Urinary bladder (tissue), 4 donors: Measurements from ENCODE around the gene SNRPA. TPM values are rescaled to one million over a fixed set of nuclear protein-coding genes. Genes with fewer than 3 reads are reported as not detected.
"Not testable (repeated sequence)": the region's sequence is repeated elsewhere in the genome, so short reads cannot be mapped to it uniquely, and the experiment has no call there.

ENCODE experiments used
- DNase-seq: peaks from one replicate; pipeline ENCODE4 v3.0.0-alpha.2; 2015; ENCODE audit errors: extremely low spot score
- H3K27ac ChIP-seq: one replicate; pipeline ENCODE4 v1.5.1; 2013; ENCODE audit warnings: low read depth, mild to moderate bottlenecking, moderate library complexity
- H3K36me3 ChIP-seq: one replicate; pipeline ENCODE4 v1.6.1; 2013; ENCODE audit warnings: mild to moderate bottlenecking, moderate library complexity; ENCODE audit not compliant: insufficient read depth
- H3K4me1 ChIP-seq: one replicate; pipeline ENCODE4 v1.6.1; 2013; ENCODE audit warnings: mild to moderate bottlenecking, moderate library complexity; ENCODE audit not compliant: insufficient read depth
- H3K4me3 ChIP-seq: one replicate; pipeline ENCODE4 v1.5.1; 2013; ENCODE audit warnings: low read depth, low read length
- WGBS: extraction: QIAGEN DNeasy Blood & Tissue Kit; methylation state at CpG from one replicate; pipeline ENCODE4 v1.1.7; 2013; 5-methylcytosine and 5-hydroxymethylcytosine counted together
- polyA plus RNA-seq: library from polyadenylated mRNA; stranded (reverse); fragments of 200-250 nt; gene quantifications from one replicate; pipeline ENCODE4 v1.2.3, GENCODE V29; 2013
- total RNA-seq: library from RNA; depleted of rRNA; stranded (reverse); fragments of >200 nt; gene quantifications from one replicate; pipeline ENCODE4 v1.2.3, GENCODE V29; 2014
- donor health status: healthy with polysubstance abuse.
- donor health status: healthy.

The SNRPA gene
- total and polyA plus RNA-seq, 2 donors = 22.6 to 67.2 TPM

DNA sequence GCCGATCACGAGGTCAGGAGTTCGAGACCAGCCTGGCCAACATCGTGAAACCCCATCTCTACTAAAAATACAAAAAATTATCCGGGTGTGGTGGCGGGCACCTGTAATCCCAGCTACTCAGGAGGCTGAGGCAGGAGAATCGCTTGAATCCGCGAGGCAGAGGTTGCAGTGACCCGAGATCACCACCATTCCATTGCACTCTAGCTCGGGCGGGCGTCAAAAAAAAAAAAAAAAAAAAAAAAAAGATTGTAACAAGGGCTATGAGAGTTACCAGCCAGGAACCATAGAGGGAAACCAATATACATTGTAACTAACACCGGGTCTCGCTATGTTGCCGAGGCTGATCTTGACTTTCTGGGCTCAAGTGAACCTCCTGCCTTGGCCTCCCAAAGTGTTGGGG, 18.7 kb upstream of the SNRPA start:
- not testable (repeated sequence) for H3K27ac ChIP-seq, H3K4me3 ChIP-seq, H3K36me3 ChIP-seq, H3K4me1 ChIP-seq, DNase-seq
- 96% methylated on average over 16 of the region's 16 CpGs for WGBS

GRCh38 chr19:40733149-40733548, 17.9 kb upstream of the SNRPA start:
- H3K36me3 ChIP-seq = peaks cover 8% of the 10 kb centered on the region
- no peak for DNase-seq
- 90% methylated on average over 13 of the region's 13 CpGs for WGBS
- no peaks in the 10 kb centered on the region for H3K4me1 ChIP-seq
- no peak overlapping the region for H3K4me3 ChIP-seq
- no peak overlapping the region for H3K27ac ChIP-seq

GRCh38 chr19:40735013-40735771, 15.8 kb upstream of the SNRPA start:
- H3K36me3 ChIP-seq = peaks cover 8% of the 10 kb centered on the region
- H3K27ac ChIP-seq = no peak overlapping the region
- H3K4me1 ChIP-seq = no peaks in the 10 kb centered on the region
- 92% methylated on average over 11 of the region's 11 CpGs for whole genome bisulfite sequencing
- no peak for DNase-seq
- H3K4me3 ChIP-seq = no peak overlapping the region

GRCh38 chr19:40736661-40737060, 14.3 kb upstream of the SNRPA start:
- H3K4me1 ChIP-seq = no peaks in the 10 kb centered on the region
- WGBS = 87% methylated on average over 9 of the region's 9 CpGs
- no peak overlapping the region for H3K4me3 ChIP-seq
- H3K36me3 ChIP-seq = peaks cover 2% of the 10 kb centered on the region
- DNase-seq = no peak
- no peak overlapping the region for H3K27ac ChIP-seq

- H3K27ac ChIP-seq = no peak overlapping the region
- peaks cover 2% of the 10 kb centered on the region for H3K36me3 ChIP-seq
- H3K4me3 ChIP-seq = no peak overlapping the region
- no peaks in the 10 kb centered on the region for H3K4me1 ChIP-seq
- no peak for DNase-seq
- 80% methylated on average over 9 of the region's 9 CpGs for WGBS
Measured at GRCh38 chr19:40737102-40737644, 13.8 kb upstream of the SNRPA start.

DNA sequence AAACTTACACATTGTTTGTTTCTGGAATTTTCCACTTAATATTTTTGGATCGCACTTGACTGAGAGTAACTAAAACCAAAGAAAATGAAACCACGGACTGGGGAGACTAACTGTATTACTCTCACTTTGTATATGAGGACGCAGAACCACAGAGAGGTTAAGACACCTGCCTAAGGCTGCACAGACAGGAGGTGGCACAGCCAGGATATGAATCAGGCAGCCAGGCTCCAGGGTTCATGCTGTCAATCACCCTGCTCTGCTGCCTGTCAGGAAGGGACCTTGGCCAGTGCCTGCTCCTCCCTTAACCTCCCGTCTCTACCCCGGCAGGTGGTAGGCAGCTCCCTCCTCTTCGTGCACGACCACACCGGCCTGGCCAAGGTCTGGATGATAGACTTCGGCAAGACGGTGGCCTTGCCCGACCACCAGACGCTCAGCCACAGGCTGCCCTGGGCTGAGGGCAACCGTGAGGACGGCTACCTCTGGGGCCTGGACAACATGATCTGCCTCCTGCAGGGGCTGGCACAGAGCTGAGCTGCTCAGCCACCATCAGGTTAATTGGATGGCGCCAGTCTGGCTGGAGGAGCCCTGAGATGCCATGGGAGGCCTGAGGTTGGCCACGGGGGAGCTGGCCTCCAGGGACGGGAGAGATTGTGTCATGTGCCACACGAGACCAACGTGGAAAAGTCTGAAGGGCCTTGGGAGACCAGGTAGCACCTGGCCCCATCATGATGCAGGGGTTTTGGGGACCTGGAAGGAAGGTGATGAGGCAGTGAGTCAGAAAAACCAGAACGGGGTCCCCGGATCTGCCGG, 11.8 kb upstream of the SNRPA start:
- no peaks in the 10 kb centered on the region for H3K4me1 ChIP-seq
- 84% methylated on average over 22 of the region's 22 CpGs for WGBS
- no peak overlapping the region for H3K4me3 ChIP-seq
- H3K36me3 ChIP-seq = peaks cover 2% of the 10 kb centered on the region
- no peak overlapping the region for H3K27ac ChIP-seq
- no peak for DNase-seq

- no peak for DNase-seq
- Histone ChIP-seq H3K4me1 (no peaks in the 10 kb centered on the region), H3K4me3 (no peak overlapping the region), H3K36me3 (peaks cover 2% of the 10 kb centered on the region), H3K27ac (peak overlapping the region; percentile 51)
- WGBS = 67% methylated on average over 16 of the region's 16 CpGs
Measured at GRCh38 chr19:40739871-40740703, 10.9 kb upstream of the SNRPA start.

DNA sequence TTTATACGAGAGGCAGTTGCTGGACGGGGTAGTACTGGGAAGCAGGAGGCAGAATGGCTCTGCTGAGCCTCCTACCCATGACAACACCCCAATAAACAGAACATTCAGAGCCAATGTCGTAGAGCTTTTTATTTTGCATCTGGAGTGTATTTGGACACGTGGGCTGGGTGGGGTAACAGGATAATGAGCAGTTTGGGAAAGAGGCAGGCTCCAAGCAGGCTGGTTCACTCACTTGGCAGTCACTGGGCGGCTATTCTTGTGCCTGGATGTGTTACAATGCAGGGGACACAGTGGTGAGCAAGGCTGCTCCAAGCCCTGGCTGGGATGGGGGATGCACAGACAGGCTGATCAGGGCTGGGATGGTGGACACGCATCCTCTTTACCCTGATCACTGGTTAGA, 10.3 kb upstream of the SNRPA start:
- DNase-seq = no peak

GRCh38 chr19:40741527-40742390, 9.2 kb upstream of the SNRPA start:
- 81% methylated on average over 10 of the region's 10 CpGs for WGBS
- no peaks in the 10 kb centered on the region for H3K36me3 ChIP-seq

More for the DNA sequence above, 10.3 kb upstream of the SNRPA start:
- H3K27ac ChIP-seq = no peak overlapping the region
- H3K36me3 ChIP-seq = peaks cover under 1% of the 10 kb centered on the region
- H3K4me3 ChIP-seq = no peak overlapping the region
- H3K4me1 ChIP-seq = no peaks in the 10 kb centered on the region
- WGBS = 41% methylated on average over 6 of the region's 6 CpGs

DNA sequence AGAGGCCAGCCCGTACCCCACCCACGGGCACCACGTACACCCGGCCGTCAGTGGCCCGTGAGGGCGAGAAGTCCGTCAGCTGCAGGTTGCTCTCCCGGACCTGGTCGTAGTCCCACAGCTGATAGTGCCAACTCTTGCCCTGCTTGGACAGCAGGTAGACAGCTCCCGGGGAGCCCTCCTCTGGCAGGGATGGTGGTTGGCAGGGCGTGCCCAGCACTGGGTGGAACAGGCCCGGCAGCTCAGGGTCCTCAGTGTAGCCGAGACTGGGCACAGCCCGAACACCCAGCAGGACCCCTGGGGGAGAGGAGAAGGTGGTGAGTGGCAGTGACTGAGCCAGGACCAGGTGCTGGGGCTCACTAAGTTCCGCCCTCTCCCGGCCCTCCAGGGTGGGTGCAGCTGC, 8.5 kb upstream of the SNRPA start:
- no peak for DNase-seq
- H3K36me3 ChIP-seq = no peaks in the 10 kb centered on the region
- no peaks in the 10 kb centered on the region for H3K4me1 ChIP-seq
- no peak overlapping the region for H3K4me3 ChIP-seq
- H3K27ac ChIP-seq = no peak overlapping the region
- 86% methylated on average over 17 of the region's 17 CpGs for WGBS

More at GRCh38 chr19:40741527-40742390, 9.2 kb upstream of the SNRPA start:
- Histone ChIP-seq H3K4me3 (no peak overlapping the region), H3K4me1 (no peaks in the 10 kb centered on the region), H3K27ac (no peak overlapping the region)
- no peak for DNase-seq

DNA sequence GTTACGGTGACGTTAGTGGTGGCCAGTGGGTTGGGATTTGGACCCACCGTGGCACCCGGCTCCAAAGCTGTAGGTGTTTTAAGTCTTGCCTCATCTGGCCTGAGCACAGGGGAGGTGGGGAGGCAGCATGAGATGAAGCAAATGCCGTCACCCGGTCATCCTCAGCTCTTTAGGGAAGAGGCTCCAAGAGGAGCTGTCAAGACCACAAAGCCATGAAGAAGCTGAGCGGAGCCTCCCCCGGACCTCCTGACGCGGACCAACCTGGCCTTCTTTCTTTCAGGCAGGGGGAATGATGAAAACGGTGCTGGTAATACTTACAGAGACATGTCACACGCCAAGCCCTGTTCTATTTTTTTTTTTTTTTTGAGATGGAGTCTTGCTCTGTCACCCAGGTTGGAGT, 8.1 kb upstream of the SNRPA start:
- no peaks in the 10 kb centered on the region for H3K36me3 ChIP-seq
- no peak overlapping the region for H3K4me3 ChIP-seq
- H3K4me1 ChIP-seq = no peaks in the 10 kb centered on the region
- H3K27ac ChIP-seq = no peak overlapping the region
- DNase-seq = no peak
- WGBS = 92% methylated on average over 12 of the region's 12 CpGs

GRCh38 chr19:40743926-40744325, 7.1 kb upstream of the SNRPA start:
- Histone ChIP-seq H3K27ac (no peak overlapping the region), H3K4me1 (no peaks in the 10 kb centered on the region), H3K36me3 (no peaks in the 10 kb centered on the region), H3K4me3 (no peak overlapping the region)
- 93% methylated on average over 10 of the region's 10 CpGs for WGBS
- DNase-seq = no peak
